ENCODE results near the gene RASA1.

Gene RASA1

DNA sequence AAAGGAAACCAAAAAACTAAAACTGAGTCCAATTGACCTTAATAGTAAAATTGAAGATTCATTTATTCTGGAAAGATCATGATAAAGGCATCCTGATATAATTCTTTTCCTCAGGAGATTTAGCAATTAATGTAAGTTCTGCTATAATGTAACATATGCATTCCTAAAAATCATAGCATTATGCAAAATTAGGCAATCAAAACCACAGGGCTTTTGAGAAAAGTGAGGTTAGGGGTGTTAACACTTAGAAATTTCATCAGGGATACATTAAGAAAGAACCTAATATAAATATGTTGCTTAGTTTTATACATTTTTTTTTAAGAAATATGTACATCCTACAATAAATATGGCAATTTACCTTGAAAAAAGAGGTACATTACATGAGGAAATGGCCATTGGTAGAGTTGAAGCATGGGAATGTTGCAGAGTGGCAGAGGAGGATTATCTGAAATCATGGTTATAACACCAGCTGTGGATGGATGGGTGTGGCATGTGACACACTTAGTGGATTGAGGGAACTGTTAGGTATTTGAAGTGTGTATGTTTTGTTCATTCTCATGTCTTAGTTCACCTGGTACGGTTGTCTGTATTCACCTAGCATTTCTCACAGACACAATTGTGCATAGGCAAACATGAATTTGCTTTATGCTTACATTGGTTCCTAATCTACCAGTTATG, 94.0 kb downstream of the RASA1 start:
- DNase-seq: no peak

DNA sequence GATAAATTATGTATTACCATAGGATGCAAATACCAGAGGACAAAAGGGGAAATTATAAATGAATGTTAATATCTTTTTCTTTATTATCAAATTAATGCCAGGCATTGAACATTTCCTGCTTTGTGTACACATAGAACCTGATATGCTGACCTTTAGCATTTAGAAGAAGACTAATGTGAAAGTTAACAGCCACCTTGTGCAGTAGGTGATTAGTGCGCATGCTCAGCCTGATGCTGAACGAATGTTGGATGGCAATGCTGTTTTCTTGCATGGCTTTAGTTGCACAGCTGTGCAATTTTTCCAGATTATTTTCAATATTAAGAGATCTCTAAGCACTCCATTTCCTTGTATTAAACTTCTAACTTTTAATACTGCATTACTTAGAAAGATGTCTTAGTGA, 99.6 kb downstream of the RASA1 start:
- no peak for DNase-seq

DNA sequence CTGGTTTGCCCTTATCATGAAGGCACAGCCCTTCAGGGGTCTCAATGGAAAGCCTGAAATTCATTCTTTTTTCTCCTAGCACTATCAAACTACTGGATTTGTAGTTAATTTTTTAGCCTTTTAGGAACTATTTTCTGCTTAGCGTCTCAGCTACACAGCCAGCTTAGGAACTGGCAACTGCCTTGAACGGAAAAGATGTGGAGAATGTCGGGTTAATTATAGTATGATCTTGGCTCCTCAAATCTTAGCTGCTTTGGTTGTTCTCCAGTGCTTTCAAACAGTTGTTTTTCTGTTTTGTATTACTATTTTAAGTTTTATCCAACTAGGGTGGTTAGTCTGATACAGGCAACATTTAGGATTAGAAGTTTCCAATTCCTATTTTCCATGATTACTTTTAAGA, 100.9 kb downstream of the RASA1 start:
- DNase-seq: no peak

DNA sequence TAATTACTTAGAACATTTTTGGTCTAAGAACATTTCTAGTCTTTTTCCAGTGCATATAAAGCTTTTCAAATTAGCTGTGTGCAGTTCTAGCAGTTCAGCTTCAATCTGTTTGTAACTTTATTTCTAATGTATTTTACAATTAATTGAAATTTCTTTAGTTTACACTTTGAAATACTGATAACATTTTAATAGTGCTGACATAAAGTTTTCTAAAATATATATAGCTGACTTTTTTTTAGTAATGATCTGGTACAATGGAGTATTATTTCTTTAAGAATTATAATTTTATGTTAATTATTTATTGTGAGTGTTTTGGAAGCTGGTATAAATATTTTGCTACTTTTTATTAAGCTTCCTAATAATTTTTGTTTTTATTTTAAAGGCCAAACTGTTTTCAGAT, 101.7 kb downstream of the RASA1 start:
- DNase-seq: no peak

DNA sequence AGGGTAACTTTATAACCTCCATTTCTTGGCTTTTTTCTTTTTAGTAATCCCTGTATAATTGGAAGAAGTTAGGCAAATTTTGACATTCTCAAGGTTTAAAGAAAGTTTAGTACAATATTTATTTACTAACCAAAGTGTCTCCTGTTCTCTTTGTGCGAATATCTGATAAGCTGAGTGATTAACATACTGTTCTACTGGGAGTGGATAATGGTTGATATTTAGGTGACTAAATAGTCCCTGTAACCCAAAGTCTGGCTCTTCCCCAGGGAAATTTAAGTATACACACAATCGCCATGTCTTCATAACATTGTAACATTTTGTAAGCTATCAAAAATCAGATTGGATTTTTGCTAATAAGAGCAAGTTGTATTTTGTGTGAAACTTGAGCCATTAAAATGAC, 105.0 kb downstream of the RASA1 start:
- DNase-seq: no peak

DNA sequence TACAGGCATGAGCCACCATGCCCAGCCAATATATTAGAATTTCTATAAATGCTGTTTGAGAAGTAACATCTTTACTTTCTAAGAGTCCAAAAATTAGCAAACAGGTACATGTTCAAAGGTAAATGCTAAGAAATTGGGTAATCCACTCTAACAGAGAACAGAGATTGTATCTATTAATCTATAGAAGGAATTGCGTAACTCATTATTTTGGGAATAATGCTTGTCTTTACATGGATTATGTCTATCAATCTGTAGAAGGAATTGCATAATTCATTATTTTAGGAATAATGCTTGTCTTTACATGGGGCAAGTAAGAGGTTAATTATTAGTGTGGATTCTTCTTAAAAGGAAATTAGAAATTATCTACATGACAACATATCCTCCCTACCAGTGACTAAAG, 114.5 kb downstream of the RASA1 start:
- no peak for DNase-seq

DNA sequence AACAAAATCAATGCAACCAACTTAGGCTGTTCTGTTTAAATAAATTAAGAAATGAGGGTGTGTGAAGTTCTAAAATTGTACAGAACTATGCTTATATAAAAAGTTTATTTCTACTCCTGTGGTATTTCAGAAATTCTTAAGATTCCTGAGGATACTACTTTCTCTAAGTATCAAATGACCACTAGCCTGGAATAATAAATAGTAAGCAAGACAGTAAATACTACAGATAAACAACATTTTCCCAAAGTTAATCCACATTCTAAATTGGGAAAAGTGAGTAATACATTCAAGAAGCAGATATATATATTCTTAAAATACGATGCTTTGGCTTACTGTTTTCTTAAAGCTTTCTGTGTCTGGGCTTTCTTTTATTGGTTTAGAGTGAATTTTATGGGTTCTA, 115.5 kb downstream of the RASA1 start:
- no peak for DNase-seq

DNA sequence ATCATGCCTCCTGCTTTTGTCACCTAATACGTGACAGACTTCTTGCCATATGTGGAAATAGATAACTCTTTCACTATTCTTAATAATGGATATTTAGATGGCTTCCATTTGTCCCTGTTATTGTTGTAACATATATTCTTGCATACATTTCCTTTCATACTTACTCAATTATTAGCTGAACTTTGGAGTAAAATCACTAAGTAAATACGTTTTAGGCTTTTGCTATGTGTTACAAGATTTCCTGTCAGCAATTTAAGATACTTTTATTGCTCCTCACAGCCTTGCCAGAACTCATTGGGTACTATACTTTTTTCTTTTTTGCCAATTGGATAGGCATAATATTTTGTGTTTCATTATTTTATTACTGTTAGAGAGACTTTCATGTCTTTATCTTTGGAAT, 118.1 kb downstream of the RASA1 start:
- no peak for DNase-seq

DNA sequence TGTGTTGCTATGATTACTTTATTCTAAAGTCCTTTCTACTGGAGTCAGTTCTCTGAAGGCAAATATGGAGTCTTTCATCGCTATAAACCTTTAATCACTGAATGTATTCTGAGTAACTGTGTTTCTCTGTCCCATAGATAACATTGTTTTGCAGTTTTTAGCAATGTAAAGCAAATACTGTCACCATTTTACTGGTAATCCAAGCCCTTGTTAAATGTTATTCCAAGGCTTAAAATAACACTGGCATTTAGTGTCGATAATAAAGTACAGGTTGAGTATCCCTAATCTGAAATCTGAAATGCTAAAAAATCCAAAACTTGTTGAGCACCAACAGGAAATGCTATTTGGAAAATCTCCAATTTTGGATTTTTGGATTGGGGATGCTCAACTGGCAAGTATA, 120.4 kb downstream of the RASA1 start:
- DNase-seq: no peak

DNA sequence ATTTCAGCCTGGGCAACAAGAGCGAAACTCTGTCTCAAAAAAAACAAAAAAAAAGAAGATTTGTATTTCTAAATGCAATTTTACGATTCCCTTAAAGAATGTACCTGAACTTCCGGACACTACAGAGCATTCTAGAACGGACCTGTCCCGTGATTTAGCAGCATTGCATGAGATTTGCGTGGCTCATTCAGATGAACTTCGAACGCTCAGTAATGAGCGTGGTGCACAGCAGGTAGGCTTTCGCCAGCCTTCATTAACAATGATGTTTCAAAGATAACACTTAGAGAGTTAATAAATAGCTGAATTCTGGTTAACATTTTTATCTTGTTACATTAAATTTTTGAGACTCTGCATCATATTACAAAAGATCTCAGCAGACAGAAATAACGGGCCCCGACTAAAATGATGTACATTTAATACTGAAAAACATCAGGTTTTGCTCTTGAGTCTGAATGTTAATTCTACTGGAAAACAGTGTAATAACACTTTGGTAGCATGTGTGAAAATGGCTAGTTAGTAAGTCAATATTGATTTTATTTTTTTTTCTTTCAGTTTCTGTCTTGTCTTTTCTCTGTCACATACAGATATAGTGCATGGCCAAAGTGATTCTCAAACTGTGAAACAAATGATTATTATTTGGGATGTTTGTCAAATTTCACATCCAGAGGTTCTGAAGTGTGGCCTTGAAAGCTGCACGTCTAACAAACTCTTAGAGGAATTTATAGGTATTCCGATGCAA, 121.8 kb downstream of the RASA1 start:
- DNase-seq: no peak

DNA sequence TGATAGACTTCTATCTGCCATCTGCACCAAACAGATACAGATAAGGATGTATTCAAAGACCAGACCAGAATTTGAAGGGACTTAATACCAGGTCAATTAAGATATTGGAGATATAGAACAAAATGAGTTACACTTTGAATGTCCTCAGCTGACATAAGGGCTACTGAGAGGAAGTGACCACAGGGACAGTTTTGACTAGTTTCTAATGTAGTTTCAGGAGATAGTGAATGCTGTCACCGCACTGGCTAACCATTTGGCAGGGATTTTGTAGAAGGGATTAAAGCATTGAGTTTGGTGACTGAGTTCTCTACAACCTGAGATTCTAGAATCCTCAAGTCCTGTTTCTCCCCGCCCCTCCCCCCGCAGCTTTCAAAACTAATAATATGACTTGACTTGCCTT, 122.4 kb downstream of the RASA1 start:
- DNase-seq: no peak

DNA sequence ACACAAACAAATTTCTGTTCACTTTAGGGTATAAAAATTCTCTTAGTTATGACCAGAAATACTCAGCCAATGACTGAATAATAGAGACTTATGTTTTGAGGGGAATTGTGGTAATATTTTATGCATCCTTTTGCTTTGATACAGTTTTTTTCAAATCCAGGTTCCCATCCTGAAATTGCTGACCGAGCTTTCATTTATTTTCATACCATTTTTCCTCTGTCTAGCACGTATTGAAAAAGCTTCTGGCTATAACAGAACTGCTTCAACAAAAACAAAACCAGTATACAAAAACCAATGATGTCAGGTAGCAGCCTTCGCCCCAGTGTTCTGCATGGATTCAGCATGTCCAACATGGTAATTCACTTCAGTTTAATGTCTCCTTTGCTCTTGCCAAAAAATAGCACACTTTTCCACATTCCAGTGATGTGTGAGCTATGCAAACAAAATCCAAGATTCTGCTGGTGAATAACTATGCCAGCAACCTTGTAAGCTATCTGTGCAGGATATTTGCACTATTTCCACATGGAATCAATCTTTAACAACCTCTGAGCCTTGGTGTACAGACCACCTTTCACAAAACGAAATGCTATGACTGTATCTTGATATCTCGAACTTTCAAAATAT, 123.0 kb downstream of the RASA1 start:
- no peak for DNase-seq

DNA sequence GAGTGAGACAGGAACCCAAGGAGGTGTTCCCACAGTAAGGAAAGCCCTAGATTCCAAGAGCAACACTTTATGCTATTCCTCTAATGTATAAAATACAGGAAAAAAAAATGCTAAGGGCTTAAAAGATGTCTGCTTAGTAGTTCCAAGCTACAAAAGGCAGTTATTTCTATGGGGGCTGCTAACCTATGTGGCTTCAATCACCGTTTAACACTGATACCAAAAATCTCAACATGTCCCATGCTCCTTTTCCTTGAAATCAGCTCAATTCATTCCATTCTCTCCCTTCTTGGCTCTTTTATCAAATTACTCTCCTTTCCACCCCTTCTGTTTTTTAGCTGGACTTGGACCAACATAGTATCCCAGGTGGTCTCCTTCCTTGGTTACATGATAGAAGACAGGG, 124.5 kb downstream of the RASA1 start:
- DNase-seq: no peak

DNA sequence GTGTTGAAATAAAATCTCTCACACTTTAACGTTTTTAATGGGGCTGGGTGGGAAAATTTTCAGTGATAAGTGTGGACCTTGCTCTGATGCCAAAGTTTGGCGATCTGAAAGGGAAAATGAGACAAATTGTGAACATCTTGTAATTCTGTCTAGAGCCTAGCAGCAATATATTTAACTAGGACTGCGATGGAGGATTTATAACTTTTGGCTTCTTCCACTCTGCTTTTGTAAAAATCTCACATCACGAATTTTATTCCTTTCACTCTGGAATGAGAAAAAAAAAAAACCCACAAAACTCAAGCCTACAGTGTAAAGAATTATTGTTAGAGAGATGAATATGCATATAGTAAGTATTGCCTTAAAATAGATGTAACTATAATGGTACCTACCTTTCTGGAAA, 125.1 kb downstream of the RASA1 start:
- no peak for DNase-seq

DNA sequence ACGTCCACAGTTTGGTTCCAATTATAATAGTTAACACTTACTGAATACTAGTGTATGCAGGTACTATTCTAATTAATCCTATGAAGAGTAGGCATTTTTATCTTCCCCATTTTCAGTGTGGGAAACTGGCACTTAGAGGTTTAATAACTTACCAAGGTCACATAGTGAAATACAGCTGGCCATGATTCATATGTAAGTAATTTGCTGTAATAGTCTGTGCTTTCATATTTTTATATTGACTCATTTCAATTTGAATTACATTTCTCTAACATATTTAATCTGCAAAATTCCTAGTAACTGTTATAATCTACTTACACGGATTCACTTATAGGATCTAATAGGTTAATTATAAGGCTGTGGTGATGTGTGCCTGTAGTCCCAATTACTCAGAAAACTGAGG, 125.6 kb downstream of the RASA1 start:
- DNase-seq: no peak

DNA sequence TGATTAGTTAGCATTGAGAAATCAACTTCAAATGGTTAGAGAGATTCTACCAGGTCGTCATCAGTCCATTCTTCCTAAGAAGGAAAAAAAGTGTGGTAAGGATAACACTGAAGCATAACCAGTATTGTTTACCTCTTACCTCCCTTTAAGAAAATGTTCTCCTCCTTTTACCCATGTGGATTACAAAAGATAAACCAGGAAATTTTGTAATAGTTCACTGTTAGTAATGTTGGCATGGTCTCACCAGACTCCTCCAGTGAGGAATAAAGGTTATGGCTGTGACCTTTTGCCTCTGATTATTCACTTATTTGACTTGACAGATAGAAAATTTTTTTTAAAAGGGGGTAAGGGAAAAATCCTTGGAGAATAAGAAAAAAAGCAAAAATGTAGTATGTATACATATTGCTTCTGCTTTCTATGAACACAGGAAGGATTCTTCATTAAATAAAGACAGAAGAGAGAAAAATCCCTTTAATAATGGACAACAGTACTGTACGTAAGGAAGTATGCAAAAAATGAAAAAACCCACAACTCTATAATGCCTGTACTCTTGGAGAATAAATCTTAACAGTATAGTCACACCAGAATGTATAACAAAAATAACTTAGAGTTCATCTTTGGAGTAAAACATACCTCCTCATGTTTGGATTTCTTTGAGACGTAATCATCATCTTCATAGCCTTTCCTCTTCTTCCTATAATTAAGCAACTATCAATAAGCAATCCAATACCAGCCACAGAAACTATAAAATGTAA, 126.9 kb downstream of the RASA1 start:
- DNase-seq: no peak

DNA sequence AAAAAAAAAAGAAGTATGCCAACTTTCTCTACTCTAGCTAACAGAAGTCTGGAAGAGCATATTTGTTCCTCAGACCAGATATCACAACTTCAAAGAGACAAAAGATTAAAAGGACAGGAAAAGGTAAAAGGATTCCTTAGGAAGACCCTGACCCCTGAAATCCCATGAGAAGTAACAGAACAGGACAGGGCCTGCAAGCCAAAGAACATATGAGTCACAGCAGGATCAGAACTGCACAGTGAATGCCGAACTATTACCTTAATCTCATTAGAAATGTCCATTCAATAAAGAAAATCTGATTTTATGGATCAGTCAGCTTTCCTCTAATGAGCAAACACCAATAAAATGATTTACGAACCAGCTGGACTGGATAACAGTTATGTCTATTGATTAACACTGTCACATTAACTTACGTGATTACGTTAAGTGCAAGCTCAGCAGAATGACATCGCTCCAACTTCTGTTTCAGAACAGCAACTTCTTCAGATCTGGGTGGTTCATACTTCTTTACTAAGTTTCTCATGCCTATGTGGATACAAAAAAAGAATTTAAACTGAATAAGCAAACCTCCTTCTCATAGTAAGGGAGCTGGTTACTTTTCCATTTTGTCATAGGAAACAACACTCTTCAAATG, 131.4 kb downstream of the RASA1 start:
- DNase-seq: no peak

DNA sequence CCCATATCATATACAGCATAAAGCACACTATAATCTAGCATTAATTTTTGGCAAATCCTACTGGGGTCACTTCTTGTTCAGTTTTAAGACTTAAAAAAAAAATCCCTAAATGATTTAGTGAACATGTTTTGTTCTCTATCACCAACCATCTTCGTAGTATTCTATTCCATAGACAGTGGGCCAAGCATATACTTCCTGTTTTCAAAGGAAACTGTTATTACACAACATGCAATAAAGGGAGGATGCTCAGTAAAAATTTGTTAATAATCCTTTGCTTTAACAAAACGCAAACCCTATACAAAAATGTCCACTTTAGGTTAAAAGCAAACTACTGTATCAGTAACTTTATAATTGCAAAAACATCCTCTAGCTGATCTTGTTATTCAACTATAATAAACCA, 132.0 kb downstream of the RASA1 start:
- no peak for DNase-seq

DNA sequence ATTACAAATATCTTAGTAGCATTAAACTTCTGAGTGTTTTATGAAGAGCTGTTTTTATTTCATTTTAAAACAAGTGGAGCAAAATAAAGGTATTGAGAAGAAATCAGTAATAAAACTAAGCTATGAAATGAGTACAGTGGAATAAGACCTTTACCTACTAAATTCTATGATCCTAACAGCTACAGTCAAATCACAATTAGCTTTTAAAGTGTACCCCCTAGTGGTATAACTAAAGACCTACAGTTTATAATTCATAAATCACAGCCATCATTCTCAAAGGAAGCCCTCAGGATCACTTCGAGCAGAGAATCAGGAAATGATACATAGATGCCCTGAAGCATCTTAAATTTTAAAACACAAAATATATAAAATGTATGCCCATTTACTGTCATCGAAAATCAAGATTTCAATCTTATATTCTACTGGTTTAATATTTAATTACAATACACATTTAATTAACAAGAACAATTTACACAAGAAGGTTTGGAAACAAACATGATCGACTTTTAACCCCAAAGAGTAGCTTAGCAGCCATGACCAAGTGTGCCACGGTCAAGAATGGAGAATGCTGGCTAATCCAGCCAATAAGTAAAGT, 132.7 kb downstream of the RASA1 start:
- peak in 1 of 14 donors; percentile 10 for DNase-seq

DNA sequence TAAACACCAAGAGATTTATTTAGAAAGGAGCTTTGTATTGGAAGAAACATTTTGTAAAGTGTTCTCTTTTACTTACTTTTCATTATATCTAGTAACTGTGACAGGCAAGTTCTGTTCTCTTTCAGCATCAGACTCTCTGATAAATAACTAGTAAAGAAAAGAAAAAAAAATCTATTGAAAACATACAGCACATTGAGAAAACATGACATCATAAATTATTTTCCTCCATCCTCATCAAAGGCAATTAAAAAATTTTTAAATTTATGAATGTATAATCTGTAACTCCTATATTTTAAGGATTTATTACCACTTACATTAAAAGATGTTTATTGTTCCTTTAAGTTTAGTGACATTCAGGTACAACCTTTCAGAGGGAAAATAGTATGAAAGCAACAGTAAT, 133.9 kb downstream of the RASA1 start:
- DNase-seq: no peak

DNA sequence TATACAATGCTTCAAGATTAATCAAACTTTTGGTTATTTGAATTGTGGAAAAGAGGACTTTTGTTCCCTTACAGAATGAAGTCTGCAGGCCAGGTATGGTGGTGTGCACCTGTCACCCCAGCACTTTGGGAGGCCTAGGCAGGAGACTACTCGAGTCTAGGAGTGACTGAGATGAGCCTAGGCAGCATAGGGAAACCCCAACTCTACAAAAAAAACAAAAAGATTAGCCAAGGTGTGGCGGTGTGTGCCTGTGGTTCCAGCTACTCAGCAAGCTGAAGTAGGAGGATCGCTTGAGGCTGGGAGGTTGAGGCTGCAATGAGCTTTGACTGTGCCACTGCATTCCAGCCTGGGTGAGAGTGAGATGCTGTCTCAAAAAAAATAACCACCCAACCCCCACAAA, 135.7 kb downstream of the RASA1 start:
- no peak for DNase-seq

DNA sequence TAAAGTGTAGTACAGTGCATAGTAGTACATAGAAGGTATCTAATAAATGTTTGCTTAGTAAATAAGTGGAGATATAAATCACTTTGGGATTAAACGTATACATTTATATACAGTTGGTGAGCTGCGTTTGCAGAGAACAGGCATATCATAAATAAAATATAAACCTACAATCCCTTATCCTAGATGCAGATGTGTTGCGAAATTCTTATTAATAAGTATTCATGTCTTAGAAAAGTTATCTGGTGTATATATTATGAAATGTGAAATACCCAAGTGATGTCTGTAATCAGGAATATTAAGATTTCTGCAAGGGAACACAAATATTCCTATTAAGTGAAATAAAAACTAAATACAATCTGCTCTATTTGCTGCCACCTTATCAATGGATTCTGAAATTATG, 136.2 kb downstream of the RASA1 start:
- DNase-seq: no peak
